ENCODE measurements around the gene P3H2.

Gene P3H2

GRCh38 chr3:189945935-189946709 is 174.6 kb downstream of the P3H2 start:
- DNase-seq (ENCODE audit: low read depth, low spot score): no peak

DNA sequence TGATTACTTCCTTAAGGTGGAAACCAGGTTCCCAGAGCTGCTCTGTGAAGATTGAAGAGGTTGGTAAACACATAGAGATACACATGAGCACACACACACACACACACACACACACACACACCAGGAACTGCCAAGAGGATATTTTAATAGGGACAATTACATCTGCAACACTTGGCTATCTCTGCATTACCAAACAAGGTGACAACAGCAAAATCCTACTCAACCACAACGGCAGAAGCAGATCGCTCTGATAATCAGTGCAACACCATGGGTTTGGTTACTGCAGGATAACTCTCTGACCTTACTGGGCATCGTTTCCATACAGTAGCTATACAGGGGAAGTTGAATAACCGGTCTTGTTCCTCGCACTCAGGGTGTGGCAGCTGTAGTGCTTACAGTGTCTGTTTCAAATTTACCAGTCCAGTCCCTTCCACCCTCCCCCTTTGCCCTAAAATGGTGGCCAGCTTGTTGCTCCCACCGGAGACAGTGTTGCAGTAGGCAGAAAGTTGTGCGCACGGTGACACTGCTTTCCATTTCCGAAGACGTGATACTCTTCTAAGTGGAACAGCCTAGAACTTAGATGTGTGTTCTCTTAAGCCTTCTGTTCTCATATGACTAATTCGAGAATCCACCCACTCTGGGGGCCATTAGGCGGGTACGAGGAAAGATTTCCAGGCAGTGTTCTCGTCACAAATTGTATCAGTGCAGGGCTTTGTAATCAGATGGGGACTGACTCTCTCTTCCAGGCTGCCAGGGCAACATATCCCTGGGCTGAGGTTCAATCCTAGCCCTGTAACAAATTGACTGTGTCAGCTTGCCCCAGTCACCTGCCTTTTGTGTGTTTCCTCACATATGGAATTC is 176.2 kb downstream of the P3H2 start:
- DNase-seq (ENCODE audit: low read depth, low spot score): no peak

GRCh38 chr3:189942948-189943347 is 177.7 kb downstream of the P3H2 start:
- DNase-seq (ENCODE audit: low read depth, low spot score): no peak

DNA sequence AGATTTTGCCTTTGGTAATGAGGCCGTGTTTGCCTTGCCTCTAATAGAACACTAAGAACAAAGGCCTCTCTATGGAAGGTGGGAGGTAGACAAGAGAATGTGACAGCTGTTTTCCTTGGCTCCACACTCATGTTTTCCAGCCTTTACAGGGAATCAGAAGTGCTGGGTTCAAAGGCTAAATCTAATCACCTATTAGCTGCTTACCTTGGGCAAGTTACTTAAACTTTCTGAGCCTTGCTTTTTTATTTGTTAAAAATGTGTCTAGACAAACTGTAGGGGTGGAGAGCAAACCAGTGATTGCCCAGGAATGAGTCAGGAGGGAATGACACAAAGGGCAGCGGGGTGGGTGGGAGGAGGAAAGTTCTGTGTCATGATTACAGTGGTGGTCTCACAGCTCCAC is 179.0 kb downstream of the P3H2 start:
- no peak for DNase-seq (ENCODE audit: low read depth, low spot score)

DNA sequence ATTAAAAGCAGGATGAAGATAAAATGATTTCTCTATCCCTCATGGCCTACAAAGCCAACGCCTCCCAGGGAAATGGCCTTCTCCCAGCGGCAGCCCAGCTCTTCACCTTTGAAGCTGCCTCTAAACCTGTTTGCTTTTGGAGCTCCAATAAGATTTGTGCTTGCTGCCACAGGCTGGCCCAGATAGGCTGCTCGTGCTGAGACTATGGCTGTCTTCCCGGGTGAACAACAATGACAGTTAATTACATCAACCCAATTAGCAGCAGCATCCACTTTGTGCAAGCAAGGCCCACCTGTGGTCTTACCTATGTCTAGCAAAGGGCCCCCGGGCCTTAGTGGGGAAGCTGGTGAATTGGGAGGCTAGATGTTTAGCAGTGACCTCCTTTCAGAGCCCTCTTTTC is 179.6 kb downstream of the P3H2 start:
- no peak for DNase-seq (ENCODE audit: low read depth, low spot score)

DNA sequence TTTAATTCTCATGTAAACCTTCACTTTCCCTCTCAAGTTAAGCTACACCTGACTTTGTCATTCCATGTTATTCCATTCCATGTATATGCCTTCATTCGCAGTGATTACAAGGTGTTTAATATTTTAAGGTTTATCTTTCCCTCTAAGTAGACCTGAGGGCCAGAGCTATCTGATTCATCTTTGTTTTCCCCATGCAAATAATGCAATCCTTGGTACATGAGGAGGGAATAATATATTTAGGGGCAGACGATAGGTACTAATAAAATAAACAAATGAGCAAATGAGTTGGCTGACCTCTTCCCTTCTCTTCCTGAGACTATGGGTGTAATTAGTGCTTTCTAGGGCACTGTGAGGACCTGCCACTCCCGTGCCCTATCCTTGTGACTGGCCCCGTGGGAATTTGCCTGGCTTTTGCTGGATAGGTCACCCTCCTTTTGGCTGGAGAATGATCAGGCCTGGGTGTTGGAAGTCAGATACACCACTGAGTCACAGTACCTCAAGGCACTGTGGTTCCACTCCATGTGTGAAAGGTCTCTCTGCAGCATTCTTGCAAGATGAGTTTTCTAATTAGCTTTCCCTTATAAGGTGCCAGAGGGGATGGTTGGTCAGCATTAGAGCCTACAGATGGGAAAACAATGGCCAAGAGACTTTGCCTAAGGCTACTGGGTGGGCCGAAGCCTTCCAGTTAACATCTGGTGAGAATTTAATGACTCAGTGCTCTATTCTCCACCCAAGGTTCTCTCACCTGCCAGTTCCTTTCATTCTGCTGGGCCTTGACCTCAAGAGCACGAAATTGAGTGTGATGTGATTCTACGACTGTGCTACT is 183.2 kb downstream of the P3H2 start:
- DNase-seq (ENCODE audit: low read depth, low spot score): no peak

DNA sequence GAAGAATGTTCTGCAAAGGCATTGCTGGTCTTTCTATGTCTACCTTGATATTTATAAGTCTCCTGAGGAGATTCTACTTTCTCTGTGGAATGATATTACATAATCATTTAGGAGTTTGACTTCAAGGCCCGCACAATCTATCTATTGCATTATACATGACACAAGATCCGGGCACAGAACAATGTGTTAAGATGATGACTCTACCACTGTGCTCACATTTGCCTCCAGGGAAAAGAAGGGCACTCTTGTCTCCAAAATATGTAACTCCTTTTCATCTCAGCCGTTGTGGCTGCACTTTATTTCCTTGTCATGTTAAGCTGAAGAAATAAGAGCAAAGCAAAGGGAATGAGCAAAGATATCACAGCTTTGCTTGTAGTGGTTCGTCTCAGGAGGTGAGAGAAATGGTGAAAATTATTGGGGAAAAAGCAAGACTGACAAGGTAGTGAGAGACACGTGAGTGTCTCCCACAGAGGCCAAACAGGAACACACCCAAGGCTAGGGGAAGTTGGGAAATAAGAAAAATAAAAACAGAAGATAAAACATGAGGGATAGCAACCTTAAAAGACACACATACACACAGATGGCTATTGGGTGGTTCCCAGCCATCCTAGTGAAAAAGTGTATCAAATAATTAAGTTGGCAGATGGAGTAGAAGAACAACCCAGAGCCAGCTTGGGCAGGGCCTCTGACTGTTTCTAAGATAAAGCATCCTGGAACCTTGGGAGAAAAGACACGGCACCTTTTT is 184.3 kb downstream of the P3H2 start:
- DNase-seq (ENCODE audit: low read depth, low spot score): no peak

GRCh38 chr3:189927975-189928895 is 192.5 kb downstream of the P3H2 start:
- DNase-seq (ENCODE audit: low read depth, low spot score): no peak

DNA sequence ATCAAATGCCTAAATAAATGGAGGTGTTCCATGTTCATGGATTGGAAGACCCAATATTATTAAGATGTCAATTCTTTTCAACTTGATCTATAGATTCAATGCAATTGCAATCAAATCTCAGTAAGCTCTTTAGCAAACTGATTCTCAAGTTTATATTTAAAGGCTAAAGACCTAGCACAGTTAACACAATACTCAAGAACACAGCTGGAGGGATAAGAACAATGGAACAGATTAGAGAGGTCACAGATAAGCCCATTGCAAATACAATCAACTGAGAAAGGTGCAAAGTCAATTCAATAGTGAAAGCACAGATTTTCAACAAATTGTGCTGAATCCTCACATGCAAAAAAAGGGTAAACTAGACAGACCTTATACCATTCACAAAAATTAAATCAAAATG is 198.9 kb downstream of the P3H2 start:
- no peak for DNase-seq (ENCODE audit: low read depth, low spot score)

DNA sequence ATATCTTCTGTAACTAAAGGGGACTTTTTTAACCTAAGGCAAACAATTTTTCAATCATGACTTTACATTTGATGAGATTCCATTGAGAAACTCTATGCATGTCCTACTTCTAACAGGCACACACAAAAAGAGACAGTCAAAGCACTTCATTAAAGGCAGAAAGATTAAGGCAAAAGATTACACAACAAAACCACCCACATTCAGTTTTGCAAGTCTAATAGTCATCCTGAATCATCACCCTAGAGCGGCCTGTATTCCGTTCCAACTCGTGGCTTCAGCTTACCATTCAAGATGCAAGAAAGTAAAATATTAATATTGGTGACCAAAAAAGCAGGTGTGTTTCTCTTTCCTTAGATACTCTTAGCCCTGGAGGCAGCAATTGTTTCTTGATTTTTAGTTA is 205.9 kb downstream of the P3H2 start:
- no peak for DNase-seq (ENCODE audit: low read depth, low spot score)

DNA sequence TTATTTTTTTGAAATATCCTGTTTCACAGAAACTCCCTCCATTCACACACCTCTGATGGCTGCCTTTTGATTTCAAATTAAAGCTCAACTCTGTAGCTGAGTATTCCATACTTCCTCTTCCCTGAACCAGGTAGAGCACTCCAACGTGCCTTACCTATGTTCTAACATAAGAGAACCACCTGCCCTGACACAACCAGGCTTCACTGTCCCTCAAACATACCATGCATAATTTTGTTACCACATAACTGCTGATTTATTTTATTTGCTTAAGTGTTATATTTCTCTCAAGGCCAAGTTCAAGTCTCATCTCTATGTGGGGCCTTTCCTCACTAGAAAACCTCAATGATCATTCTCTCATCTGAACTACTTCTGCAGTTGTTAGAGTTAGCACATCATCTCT is 209.7 kb downstream of the P3H2 start:
- DNase-seq (ENCODE audit: low read depth, low spot score): no peak

- DNase-seq (ENCODE audit: low read depth, low spot score): no peak
Measured at GRCh38 chr3:189909573-189909972, 211.1 kb downstream of the P3H2 start.

DNA sequence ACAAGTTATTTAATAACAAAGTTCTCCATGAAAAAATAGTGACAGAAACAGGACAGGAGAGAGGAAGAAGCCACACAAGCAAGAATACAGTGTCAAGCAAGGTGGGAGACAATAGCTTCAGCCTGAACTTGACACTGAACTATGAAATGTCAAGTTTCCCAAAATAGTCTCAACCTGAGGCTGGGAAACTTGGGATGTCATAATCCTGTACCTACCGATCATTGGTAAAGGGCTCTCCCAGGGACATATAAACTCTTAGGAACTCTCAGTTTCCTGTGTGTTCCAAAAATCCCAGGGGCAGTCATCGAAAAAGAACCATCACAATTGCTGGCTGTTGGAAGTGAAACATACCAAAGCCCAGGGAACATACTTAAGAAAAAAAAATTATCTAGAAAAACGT is 211.6 kb downstream of the P3H2 start:
- DNase-seq (ENCODE audit: low read depth, low spot score): no peak

DNA sequence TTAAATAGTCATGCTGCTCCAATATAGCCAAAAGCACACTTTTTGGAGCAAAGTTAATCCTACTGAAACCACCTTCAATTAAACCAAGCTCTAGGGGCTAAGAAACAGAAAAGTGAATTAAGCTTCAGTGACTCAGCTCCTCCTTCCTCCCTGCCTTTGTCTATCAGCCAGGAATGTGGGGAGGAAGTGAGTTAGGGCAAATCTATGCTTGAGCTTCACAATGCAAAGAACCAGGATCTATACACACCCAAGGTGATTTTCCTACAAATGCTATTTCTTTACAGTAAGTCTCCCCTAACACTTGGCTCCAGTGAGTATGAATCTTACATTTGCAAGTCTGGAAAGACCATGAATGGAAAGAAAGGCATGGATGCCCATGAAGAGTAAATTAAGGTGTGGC is 212.1 kb downstream of the P3H2 start:
- no peak for DNase-seq (ENCODE audit: low read depth, low spot score)

GRCh38 chr3:189907803-189908202 is 212.9 kb downstream of the P3H2 start:
- no peak for DNase-seq (ENCODE audit: low read depth, low spot score)

Measured in iPS DF 19.7 (cell line).